GM12878 (cell line): ENCODE measurements around the gene CDK16. TPM values are rescaled to one million over a fixed set of nuclear protein-coding genes. Genes with fewer than 3 reads are reported as not detected.

ENCODE experiments used
- ATAC-seq: fragments of 200-7000 bp; cut with Tn5 transposase; 3 replicates; pipeline ENCODE4 v1.9.1; 2020; ENCODE audit warnings: mild to moderate bottlenecking, moderate library complexity
- BruUV-seq: library from RNA; stranded (reverse); fragments of 400-500 nt; replicated peaks from 2 replicates; lab custom pipeline; 2021; lab: Mats Ljungman, UMichigan
- CTCF ChIA-PET: fragments of 300-600 bp; sonication (Branson Sonifier 250); formaldehyde crosslinking; extraction: SDS; loops from one replicate; lab custom pipeline; 2021; ENCODE audit warnings: inconsistent platforms; lab: Yijun Ruan, JAX
- POLR2A ChIA-PET: fragments of 350-600 bp; formaldehyde crosslinking; extraction: SDS; loops from one replicate; lab custom pipeline; 2021; ENCODE audit warnings: inconsistent platforms; lab: Charles Lee
- RAD21 ChIA-PET: fragments of 300-600 bp; sonication (Branson Sonifier 250); formaldehyde crosslinking; loops from one replicate; lab custom pipeline; 2023; ENCODE audit warnings: antibody characterized with exemption; ENCODE audit not compliant: unreplicated experiment; lab: Charles Lee
- SMC1A ChIA-PET: fragments of 300-600 bp; sonication (Branson Sonifier 250); formaldehyde crosslinking; loops from one replicate; lab custom pipeline; 2023; ENCODE audit not compliant: unreplicated experiment, uncharacterized antibody; lab: Charles Lee
- DNase-seq: peaks from one replicate; pipeline ENCODE4 v3.0.0-alpha.2; 2011; ENCODE audit warnings: low read depth, low spot score
- FAIRE-seq: peaks from 3 replicates; lab custom pipeline; 2011; peaks lifted over from hg19 to GRCh38; lab: Jason Lieb, UNC
- H2AFZ ChIP-seq: 2 replicates; pipeline ENCODE4 v1.6.0; 2011; ENCODE audit warnings: low read depth, low read length, control low read depth; ENCODE audit not compliant: control insufficient read depth
- H3K27ac ChIP-seq: 2 replicates; pipeline ENCODE4 v1.5.1; 2011; ENCODE audit warnings: control low read depth; ENCODE audit not compliant: control insufficient read depth, insufficient read depth
- H3K27me3 ChIP-seq, 2 experiments: replicated peaks in 1 of 2; 2 replicates each; pipeline versions ENCODE4 v1.6.0 to v1.6.1; 2011; ENCODE audit warnings: low read length in 1 of 2; ENCODE audit not compliant: control insufficient read depth in 2 of 2, insufficient read depth in 2 of 2
- H3K36me3 ChIP-seq, 2 experiments: 2 replicates each; pipeline ENCODE4 v1.5.1; 2011; ENCODE audit warnings: low read length in 1 of 2; ENCODE audit not compliant: control insufficient read depth in 2 of 2, insufficient read depth in 2 of 2
- H3K4me1 ChIP-seq: 2 replicates; pipeline ENCODE4 v1.6.1; 2011; ENCODE audit warnings: mild to moderate bottlenecking, low read length, moderate library complexity, mixed read lengths; ENCODE audit not compliant: control insufficient read depth, insufficient read depth
- H3K4me2 ChIP-seq: 2 replicates; pipeline ENCODE4 v1.6.0; 2011; ENCODE audit warnings: control low read depth; ENCODE audit not compliant: control insufficient read depth, insufficient read depth
- H3K4me3 ChIP-seq: fragments of 200-600 bp; sonication (generic); 2 replicates; pipeline ENCODE4 v1.5.1; 2016
- H3K79me2 ChIP-seq: 2 replicates; pipeline ENCODE4 v1.6.0; 2011; ENCODE audit warnings: low read length; ENCODE audit not compliant: control insufficient read depth, insufficient read depth
- H3K9ac ChIP-seq: 2 replicates; pipeline ENCODE4 v1.8.0; 2011; ENCODE audit warnings: low read length, control low read depth, mixed read lengths; ENCODE audit not compliant: control insufficient read depth, insufficient read depth
- H3K9me3 ChIP-seq: replicated peaks from 3 replicates; pipeline ENCODE4 v1.5.1; 2011; ENCODE audit warnings: mild to moderate bottlenecking, low read length; ENCODE audit not compliant: control insufficient read depth, insufficient read depth
- H4K20me1 ChIP-seq: 2 replicates; pipeline ENCODE4 v1.6.0; 2011; ENCODE audit not compliant: control insufficient read depth, insufficient read depth
- EED ChIP-seq: sonication (generic); IDR thresholded peaks from 2 replicates; pipeline ENCODE4 v1.6.1; 2016; ENCODE audit warnings: antibody characterized with exemption, low read depth
- KDM1A ChIP-seq: fragments of 200-600 bp; sonication (generic); IDR thresholded peaks from 2 replicates; pipeline ENCODE4 v1.6.1; 2016; ENCODE audit warnings: borderline replicate concordance
- MXI1 ChIP-seq: fragments of 150-350 bp; IDR thresholded peaks from 2 replicates; pipeline ENCODE4 v1.6.1; 2011; ENCODE audit warnings: low read depth, mild to moderate bottlenecking, inconsistent platforms, low read length, improper control_type of control experiment
- MYB ChIP-seq: fragments of 150-350 bp; IDR thresholded peaks from 2 replicates; pipeline ENCODE4 v1.6.1; 2014; ENCODE audit warnings: mild to moderate bottlenecking, low read depth, low read length, borderline replicate concordance
- NR2C1 ChIP-seq: fragments of 450-650 bp; IDR thresholded peaks from 2 replicates; pipeline ENCODE4 v1.6.1; 2017; ENCODE audit warnings: antibody characterized with exemption, mild to moderate bottlenecking, moderate library complexity
- NR2F1 ChIP-seq: fragments of 450-650 bp; conservative IDR thresholded peaks from 2 replicates; pipeline ENCODE4 v1.6.1; 2017; ENCODE audit warnings: mild to moderate bottlenecking
- PAX8 ChIP-seq: fragments of 450-650 bp; IDR thresholded peaks from 2 replicates; pipeline ENCODE4 v1.6.1; 2017; ENCODE audit warnings: mild to moderate bottlenecking, moderate library complexity
- POLR2A ChIP-seq: IDR thresholded peaks from 2 replicates; pipeline ENCODE4 v1.6.1; 2011; ENCODE audit warnings: low read depth, mild to moderate bottlenecking, low read length
- RAD21 ChIP-seq: IDR thresholded peaks from 2 replicates; pipeline ENCODE4 v1.6.1; 2011; ENCODE audit warnings: mild to moderate bottlenecking, low read depth, low read length, moderate library complexity; ENCODE audit not compliant: insufficient read depth
- RAD51 ChIP-seq: fragments of 450-650 bp; IDR thresholded peaks from 2 replicates; pipeline ENCODE4 v1.6.1; 2016; ENCODE audit warnings: moderate library complexity, mild to moderate bottlenecking, inconsistent platforms
- RCOR1 ChIP-seq: conservative IDR thresholded peaks from 2 replicates; pipeline ENCODE4 v1.6.1; 2012; ENCODE audit warnings: low read depth, low read length, improper control_type of control experiment
- RELA ChIP-seq: fragments of 450-650 bp; IDR thresholded peaks from 2 replicates; pipeline ENCODE4 v1.8.0; 2014; ENCODE audit warnings: borderline replicate concordance; ENCODE audit not compliant: partially characterized antibody
- SIN3A ChIP-seq: IDR thresholded peaks from 2 replicates; pipeline ENCODE4 v1.6.1; 2012; ENCODE audit warnings: low read depth, low read length, improper control_type of control experiment
- SPI1 ChIP-seq: IDR thresholded peaks from 2 replicates; pipeline ENCODE4 v1.6.1; 2011; ENCODE audit warnings: low read depth, mild to moderate bottlenecking, low read length, moderate library complexity, borderline replicate concordance; ENCODE audit not compliant: insufficient read depth
- TARDBP ChIP-seq: IDR thresholded peaks from 2 replicates; pipeline ENCODE4 v1.6.1; 2016; ENCODE audit warnings: borderline replicate concordance
- ZBED1 ChIP-seq: IDR thresholded peaks from 2 replicates; pipeline ENCODE4 v1.6.1; 2016; ENCODE audit warnings: borderline replicate concordance
- ZNF24 ChIP-seq: fragments of 450-650 bp; IDR thresholded peaks from 2 replicates; pipeline ENCODE4 v1.6.1; 2017; ENCODE audit warnings: antibody characterized with exemption, mild to moderate bottlenecking
- ZNF384 ChIP-seq: IDR thresholded peaks from 2 replicates; pipeline ENCODE4 v1.6.1; 2012; ENCODE audit warnings: low read depth, mild to moderate bottlenecking, low read length, improper control_type of control experiment, borderline replicate concordance
- ZSCAN29 ChIP-seq: fragments of 450-650 bp; IDR thresholded peaks from 2 replicates; pipeline ENCODE4 v1.6.1; 2017; ENCODE audit warnings: mild to moderate bottlenecking, moderate library complexity
- WGBS: methylation state at CpG from one replicate; pipeline ENCODE4 v1.1.6; 2016; ENCODE audit warnings: low lambda C conversion rate; ENCODE audit not compliant: insufficient replicate concordance, insufficient coverage; ENCODE audit errors: missing lambda C conversion rate; 5-methylcytosine and 5-hydroxymethylcytosine counted together
- in situ Hi-C: fragments of 300-500 bp; cut with MboI; formaldehyde crosslinking; loops from 9 replicates; pipeline ENCODE4 v1.14.3; 2018; ENCODE audit warnings: mixed read lengths
- intact Hi-C: fragments of 100-400 bp; cut with micrococcal nuclease; formaldehyde crosslinking; loops from one replicate; pipeline ENCODE4 v1.14.2; 2022; ENCODE audit not compliant: unreplicated experiment
- polyA plus RNA-seq, 11 experiments: library from polyadenylated mRNA; depleted of rRNA in 4 of 11; unstranded in 6 of 11; stranded (reverse) in 5 of 11; fragments of >200 nt; fragmentation: Nextera tagmentation in 4 of 11; fragmentation: Illumina TruSeq in 1 of 11; extraction: Ambion mirVana in 4 of 11; extraction: Trizol in 1 of 11; gene quantifications; 1 replicate in 1 of 11; 2 replicates in 10 of 11; pipeline versions ENCODE4 v1.2.1 to v1.2.3, GENCODE V29; 2011 to 2016; ENCODE audit warnings: inconsistent platforms in 2 of 11, missing spikeins in 2 of 11, low read depth in 1 of 11
- total RNA-seq, 4 experiments: library from RNA; depleted of rRNA in 3 of 4; stranded (reverse); fragments of >200 nt in 3 of 4; fragmentation: Illumina TruSeq in 1 of 4; extraction: Trizol in 1 of 4; gene quantifications; 2 replicates each; pipeline versions ENCODE4 v1.2.1 to v1.2.3, GENCODE V29; 2013 to 2021
- TF ChIP-seq, protein P1 (sequence below): fragments of 450-650 bp; formaldehyde crosslinking; IDR thresholded peaks from 2 replicates; pipeline ENCODE4 v1.4.0; 2022; ENCODE audit warnings: mild to moderate bottlenecking, moderate library complexity
- TF ChIP-seq, protein P2 (sequence below): fragments of 450-650 bp; IDR thresholded peaks from 2 replicates; pipeline ENCODE4 v1.6.1; 2016; ENCODE audit warnings: mild to moderate bottlenecking

CDK16 gene
- total and polyA plus RNA-seq, 10 of the 15 experiments (the other 5 are each of a cell fraction or from before 2014, with no cell fraction given), result 2.4 to 75.1 (median 48.2) TPM

DNA sequence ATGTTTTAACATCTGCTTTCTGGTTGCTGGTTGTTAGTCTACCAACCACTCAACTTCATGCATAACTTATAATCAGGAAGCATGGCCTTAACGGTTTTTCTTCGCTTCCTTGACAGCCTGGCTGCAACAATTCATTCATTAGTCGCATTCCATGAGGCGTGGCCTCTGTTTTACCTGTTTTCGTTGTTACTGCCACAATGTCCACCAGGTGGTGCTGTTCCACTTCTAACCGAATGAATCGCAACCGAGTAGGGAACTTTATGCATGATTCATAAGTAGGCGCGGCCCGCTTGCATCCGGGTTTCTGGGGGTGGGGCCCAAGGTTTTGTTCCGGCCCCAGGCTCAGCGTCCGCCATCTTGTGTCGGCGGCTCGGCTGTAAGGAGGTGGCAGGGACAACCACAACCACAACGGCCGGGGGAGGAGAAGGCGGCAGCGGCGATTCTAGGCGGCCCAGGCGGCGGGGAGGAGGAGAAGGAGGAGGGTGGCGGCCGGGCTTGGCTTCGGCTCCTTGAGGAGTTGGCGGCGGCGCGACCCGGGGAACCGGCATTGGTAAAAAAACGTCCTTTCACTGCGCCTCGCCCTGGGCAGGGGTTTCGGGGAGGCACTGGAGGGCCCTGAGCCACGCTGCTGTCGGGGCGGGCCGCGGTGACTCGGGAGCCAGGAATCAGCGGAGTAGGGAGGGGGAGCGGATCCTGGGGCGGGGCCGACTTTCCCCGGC lies 24.8 kb upstream of the CDK16 start, which contains the start of gene UBA1:
TSS of gene UBA1 (plus strand) at position 355 of the 719 bp plus-strand sequence. CDS start 4,974 bp downstream, outside the sequence.
- Histone ChIP-seq H3K9ac (peak within 1 kb of the TSS; percentile 97), H3K79me2 (peaks cover 59% of the 10 kb centered on the region), H3K27me3 (no peaks in the 10 kb centered on the region), H4K20me1 (peaks cover 9% of the 10 kb centered on the region; the same call in 1 of the 2 replicates), H3K4me1 (peaks cover 13% of the 10 kb centered on the region), H3K4me2 (peak within 1 kb of the TSS; percentile 96), H2AFZ (peak within 1 kb of the TSS; percentile 79), H3K4me3 (peak within 1 kb of the TSS; percentile 91), H3K27ac (peak within 1 kb of the TSS; percentile 89), H3K36me3 (peaks cover 4 to 7% of the 10 kb centered on the region in 2 experiments; a peak in 2 of 4 replicates), H3K9me3 (no peaks in the 10 kb centered on the region)
- DNase-seq, result peak; percentile 97
- in situ Hi-C loops (loop anchor here (5.0 to 10.0 kb wide), 2 partner anchors 194 to 461 kb away; partner anchors contain the start of genes ELK1 and UXT), intact Hi-C loops (loop anchor here (1.0 to 5.0 kb wide), 9 partner anchors 25 to 1754 kb away; partner anchors contain the start of genes CDK16, NDUFB11 and RBM10)
- POLR2A ChIA-PET, result interaction anchor here (0.6 to 3.4 kb wide), 6 partner anchors 24 to 1440 kb away, joined by 3 to 25 read pairs (median 4); partner anchors contain the start of genes CDK16, NDUFB11 and USP11
- peak; percentile 99 for FAIRE-seq
- CTCF ChIA-PET, result interaction anchor here (0.6 to 2.2 kb wide), 9 partner anchors 15 to 834 kb away, joined by 3 to 14 read pairs (median 3); partner anchors contain the start of genes CDK16, NDUFB11 and RBM10
- ATAC-seq, result peak; percentile 84
- BruUV-seq, result TSS peak; percentile 60
- RAD21 ChIA-PET, result interaction anchor here (0.8 to 2.0 kb wide), 7 partner anchors 24 to 242 kb away, joined by 3 to 8 read pairs (median 5); partner anchors contain the start of genes CDK16, NDUFB11 and RBM10
- SMC1A ChIA-PET, result interaction anchor here (2.2 to 3.1 kb wide), 3 partner anchors 49 to 191 kb away, joined by 8 to 20 read pairs (median 8); partner anchors contain the start of genes NDUFB11 and RBM10
- 1% methylated on average over 41 of the region's 50 CpGs for WGBS
- TF ChIP-seq, protein P1, sequence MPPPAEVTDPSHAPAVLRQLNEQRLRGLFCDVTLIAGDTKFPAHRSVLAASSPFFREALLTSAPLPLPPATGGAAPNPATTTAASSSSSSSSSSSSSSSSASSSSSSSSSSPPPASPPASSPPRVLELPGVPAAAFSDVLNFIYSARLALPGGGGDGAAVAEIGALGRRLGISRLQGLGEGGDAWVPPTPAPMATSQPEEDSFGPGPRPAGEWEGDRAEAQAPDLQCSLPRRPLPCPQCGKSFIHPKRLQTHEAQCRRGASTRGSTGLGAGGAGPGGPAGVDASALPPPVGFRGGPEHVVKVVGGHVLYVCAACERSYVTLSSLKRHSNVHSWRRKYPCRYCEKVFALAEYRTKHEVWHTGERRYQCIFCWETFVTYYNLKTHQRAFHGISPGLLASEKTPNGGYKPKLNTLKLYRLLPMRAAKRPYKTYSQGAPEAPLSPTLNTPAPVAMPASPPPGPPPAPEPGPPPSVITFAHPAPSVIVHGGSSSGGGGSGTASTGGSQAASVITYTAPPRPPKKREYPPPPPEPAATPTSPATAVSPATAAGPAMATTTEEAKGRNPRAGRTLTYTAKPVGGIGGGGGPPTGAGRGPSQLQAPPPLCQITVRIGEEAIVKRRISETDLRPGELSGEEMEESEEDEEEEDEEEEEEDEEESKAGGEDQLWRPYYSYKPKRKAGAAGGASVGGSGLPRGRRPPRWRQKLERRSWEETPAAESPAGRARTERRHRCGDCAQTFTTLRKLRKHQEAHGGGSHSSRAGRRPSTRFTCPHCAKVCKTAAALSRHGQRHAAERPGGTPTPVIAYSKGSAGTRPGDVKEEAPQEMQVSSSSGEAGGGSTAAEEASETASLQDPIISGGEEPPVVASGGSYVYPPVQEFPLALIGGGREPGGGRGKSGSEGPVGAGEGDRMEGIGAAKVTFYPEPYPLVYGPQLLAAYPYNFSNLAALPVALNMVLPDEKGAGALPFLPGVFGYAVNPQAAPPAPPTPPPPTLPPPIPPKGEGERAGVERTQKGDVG (CRISPR knock-in tag), result no peak
- TF ChIP-seq PAX8 (no peak), RELA (peak; percentile 55), MYB (no peak), MXI1 (peak; percentile 90), RAD21 (peak; percentile 92), ZNF384 (no peak), POLR2A (peak; percentile 98), EED (no peak), ZSCAN29 (no peak), RAD51 (no peak), NR2F1 (0 out of 2 replicates have a peak, but pooled peaks have one; percentile 9), ZBED1 (peak; percentile 59; the same call in 1 of the 2 replicates), SIN3A (no peak; the same call in 1 of the 2 replicates), KDM1A (no peak), NR2C1 (0 out of 2 replicates have a peak, but pooled peaks have one; percentile 38), SPI1 (no peak), RCOR1 (no peak), ZNF24 (no peak), TARDBP (no peak)
- TF ChIP-seq, protein P2, sequence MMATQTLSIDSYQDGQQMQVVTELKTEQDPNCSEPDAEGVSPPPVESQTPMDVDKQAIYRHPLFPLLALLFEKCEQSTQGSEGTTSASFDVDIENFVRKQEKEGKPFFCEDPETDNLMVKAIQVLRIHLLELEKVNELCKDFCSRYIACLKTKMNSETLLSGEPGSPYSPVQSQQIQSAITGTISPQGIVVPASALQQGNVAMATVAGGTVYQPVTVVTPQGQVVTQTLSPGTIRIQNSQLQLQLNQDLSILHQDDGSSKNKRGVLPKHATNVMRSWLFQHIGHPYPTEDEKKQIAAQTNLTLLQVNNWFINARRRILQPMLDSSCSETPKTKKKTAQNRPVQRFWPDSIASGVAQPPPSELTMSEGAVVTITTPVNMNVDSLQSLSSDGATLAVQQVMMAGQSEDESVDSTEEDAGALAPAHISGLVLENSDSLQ, result peak; percentile 38
